Stimulated activated CD8-positive, alpha-beta memory T cell treated with anti-CD3 and anti-CD28 coated beads, Interleukin-12 subunit alpha, Interleukin-12 subunit beta, amount 100 ng/mL, for 24 hours (primary cell): ENCODE measurements around the gene CTIF.

Source experiments
- DNase-seq: peaks from one replicate; pipeline ENCODE4 v3.0.0-alpha.2; 2020; ENCODE audit errors: extremely low read depth

Gene CTIF

GRCh38 chr18:48620071-48620470, 81.2 kb downstream of the CTIF start:
- no peak for DNase-seq

- no peak for DNase-seq
Measured at GRCh38 chr18:48621240-48621639, 82.4 kb downstream of the CTIF start.

- DNase-seq: no peak
Measured at GRCh38 chr18:48621815-48622555, 83.2 kb downstream of the CTIF start.

- DNase-seq: no peak
Measured at GRCh38 chr18:48622911-48623431, 84.1 kb downstream of the CTIF start.

GRCh38 chr18:48623468-48624235, 84.8 kb downstream of the CTIF start:
- no peak for DNase-seq

GRCh38 chr18:48624856-48625255, 86.0 kb downstream of the CTIF start:
- no peak for DNase-seq

GRCh38 chr18:48627216-48627615, 88.4 kb downstream of the CTIF start:
- no peak for DNase-seq

- no peak for DNase-seq
Measured at GRCh38 chr18:48629730-48630324, 91.0 kb downstream of the CTIF start.

GRCh38 chr18:48631851-48632250, 93.0 kb downstream of the CTIF start:
- DNase-seq: no peak

- no peak for DNase-seq
Measured at GRCh38 chr18:48632676-48633257, 93.9 kb downstream of the CTIF start.

- DNase-seq: no peak
Measured at GRCh38 chr18:48634491-48634890, 95.7 kb downstream of the CTIF start.

- no peak for DNase-seq
Measured at GRCh38 chr18:48634975-48635374, 96.1 kb downstream of the CTIF start.

GRCh38 chr18:48635806-48636205, 97.0 kb downstream of the CTIF start:
- no peak for DNase-seq

- DNase-seq: no peak
Measured at GRCh38 chr18:48636436-48636835, 97.6 kb downstream of the CTIF start.

- DNase-seq: no peak
Measured at GRCh38 chr18:48637081-48637990, 98.5 kb downstream of the CTIF start.

- no peak for DNase-seq
Measured at GRCh38 chr18:48638451-48638850, 99.6 kb downstream of the CTIF start.

- DNase-seq: no peak
Measured at GRCh38 chr18:48638896-48639771, 100.3 kb downstream of the CTIF start.

GRCh38 chr18:48639772-48640432, 101.1 kb downstream of the CTIF start:
- no peak for DNase-seq

- DNase-seq: no peak
Measured at GRCh38 chr18:48640566-48641270, 101.9 kb downstream of the CTIF start.
